NCI-H526 treated with DMSO at 0.1 percent for 48 hours (cell line): ENCODE measurements around the gene SH3TC1.

Experiments
- DNase-seq: peaks from one replicate; lab custom pipeline; 2025; lab: John Stamatoyannopoulos, UW

The SH3TC1 gene

DNA sequence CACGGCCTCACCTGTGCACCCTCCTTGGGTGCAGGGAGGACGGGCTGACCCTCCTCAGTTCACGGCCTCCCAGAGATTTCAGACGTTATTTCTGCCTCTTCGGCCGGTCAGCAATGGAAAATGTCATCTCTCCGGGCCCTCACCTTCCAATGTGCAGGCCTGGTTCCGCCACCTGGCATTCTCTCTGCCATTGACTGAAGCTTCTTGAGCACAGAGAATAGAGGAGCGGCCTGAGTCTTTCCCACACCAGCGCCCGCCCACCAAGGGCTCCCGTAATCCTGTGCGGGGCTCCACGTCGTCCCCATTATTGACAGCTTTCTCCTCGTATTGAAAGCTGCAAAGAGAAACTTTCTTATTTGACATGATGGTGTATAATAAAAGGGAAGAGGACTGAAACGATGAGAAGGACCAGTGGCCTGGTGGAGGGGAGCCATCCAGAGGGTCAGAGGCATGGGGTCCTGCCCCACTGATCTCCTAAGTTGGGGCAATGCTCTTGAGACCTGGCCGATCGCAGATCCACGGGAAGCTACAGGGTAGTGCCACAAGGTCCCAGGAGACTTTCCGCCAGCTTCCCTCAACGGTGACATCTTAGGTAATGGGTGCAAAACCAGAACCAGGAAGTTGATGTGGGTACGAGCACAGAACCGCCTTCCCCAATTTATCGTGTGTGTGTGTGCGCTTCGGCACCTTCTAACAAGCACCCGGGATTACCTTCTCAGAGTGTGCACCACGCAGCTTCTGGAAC is 91.0 kb downstream of the SH3TC1 start:
- no peak for DNase-seq

DNA sequence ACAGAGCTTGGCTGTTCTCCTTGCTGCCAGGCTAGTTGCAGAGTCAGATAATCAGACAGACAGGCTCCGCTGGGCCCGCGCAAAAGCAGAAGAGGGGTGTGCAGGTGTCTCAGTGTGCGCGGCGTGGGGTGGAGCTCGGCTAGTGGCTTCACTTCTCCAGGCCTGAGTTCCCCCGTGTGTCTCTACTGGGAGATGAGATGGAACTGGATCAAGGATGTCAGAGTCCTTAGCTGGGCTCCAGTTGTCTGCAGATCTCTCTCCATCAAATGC is 91.5 kb downstream of the SH3TC1 start:
- DNase-seq = no peak
